Esophagus muscularis mucosa (tissue), 3 donors: ENCODE results near the gene IL23R.

Source experiments
- CTCF ChIP-seq, 3 experiments: fragments of 200-600 bp in 2 of 3; fragments of 450-650 bp in 1 of 3; sonication (generic) in 2 of 3; IDR thresholded peaks; one replicate each; pipeline ENCODE4 v1.5.1; 2017 to 2019; ENCODE audit warnings: antibody characterized with exemption in 3 of 3, mild to moderate bottlenecking in 2 of 3, moderate library complexity in 1 of 3
- POLR2A ChIP-seq: fragments of 450-650 bp; IDR thresholded peaks from one replicate; pipeline ENCODE4 v1.6.1; 2017; ENCODE audit warnings: antibody characterized with exemption, moderate library complexity, mild to moderate bottlenecking, low read depth
- POLR2AphosphoS5 ChIP-seq, 2 donors: sonication (generic); formaldehyde crosslinking; IDR thresholded peaks; one replicate each; pipeline ENCODE4 v1.6.1; 2017; ENCODE audit warnings: antibody characterized with exemption in 2 of 2

GRCh38 chr1:67204298-67204980, 38.2 kb downstream of the IL23R start:
- no peak for TF ChIP-seq POLR2A
- TF ChIP-seq CTCF (IDR thresholded peaks at IDR 0.05), result no peak
- no peak for TF ChIP-seq POLR2AphosphoS5 (IDR thresholded peaks at IDR 0.05)
